GM23338 (cell line): ENCODE measurements around the gene LMAN2L. TPM values are rescaled to one million over a fixed set of nuclear protein-coding genes. Genes with fewer than 3 reads are reported as not detected.

Experiments used
- ATAC-seq: fragments of 200-7000 bp; cut with Tn5 transposase; 3 replicates; pipeline ENCODE4 v1.9.1; 2020
- DNase-seq: peaks from one replicate; pipeline ENCODE4 v3.0.0-alpha.2; 2015; ENCODE audit warnings: low spot score
- H2AFZ ChIP-seq: fragments of 200-600 bp; sonication (generic); 2 replicates; pipeline ENCODE4 v1.8.0; 2016; ENCODE audit warnings: antibody characterized with exemption, mild to moderate bottlenecking, moderate library complexity
- H3F3A ChIP-seq: fragments of 200-600 bp; sonication (generic); replicated peaks from 2 replicates; pipeline ENCODE4 v1.8.0; 2017; ENCODE audit warnings: antibody characterized with exemption, mixed run types, low read depth
- H3K27ac ChIP-seq: fragments of 200-600 bp; sonication (generic); 2 replicates; pipeline ENCODE4 v1.6.1; 2016; ENCODE audit warnings: low read depth
- H3K27me3 ChIP-seq: fragments of 200-600 bp; sonication (generic); 2 replicates; pipeline ENCODE4 v1.8.0; 2016; ENCODE audit warnings: mild to moderate bottlenecking, mixed run types, moderate library complexity; ENCODE audit not compliant: insufficient read depth
- H3K36me3 ChIP-seq: fragments of 200-600 bp; sonication (generic); 2 replicates; pipeline ENCODE4 v1.8.0; 2016; ENCODE audit warnings: mild to moderate bottlenecking; ENCODE audit not compliant: insufficient read depth
- H3K4me1 ChIP-seq: fragments of 200-600 bp; sonication (generic); 2 replicates; pipeline ENCODE4 v1.8.0; 2016; ENCODE audit warnings: mild to moderate bottlenecking, moderate library complexity; ENCODE audit not compliant: insufficient read depth
- H3K4me2 ChIP-seq: fragments of 200-600 bp; sonication (generic); 2 replicates; pipeline ENCODE4 v1.7.1; 2017; ENCODE audit warnings: mixed run types
- H3K4me3 ChIP-seq: fragments of 200-600 bp; sonication (generic); 2 replicates; pipeline ENCODE4 v1.6.1; 2016; ENCODE audit warnings: mixed run types
- H3K79me2 ChIP-seq: fragments of 200-600 bp; sonication (generic); replicated peaks from 2 replicates; pipeline ENCODE4 v1.8.0; 2017; ENCODE audit warnings: mild to moderate bottlenecking; ENCODE audit not compliant: insufficient read depth
- H3K9me2 ChIP-seq: fragments of 200-600 bp; sonication (generic); 2 replicates; pipeline ENCODE4 v1.8.0; 2017; ENCODE audit not compliant: insufficient read depth
- H4K20me1 ChIP-seq: fragments of 200-600 bp; sonication (generic); replicated peaks from 2 replicates; pipeline ENCODE4 v1.8.0; 2017; ENCODE audit warnings: mild to moderate bottlenecking; ENCODE audit not compliant: insufficient read depth
- H3K27ac Mint-ChIP-seq: 2 replicates; pipeline ENCODE4 v1.8.0; 2020; ENCODE audit warnings: inconsistent platforms, mild to moderate bottlenecking, moderate library complexity, mixed read lengths
- H3K27me3 Mint-ChIP-seq: 3 replicates; pipeline ENCODE4 v1.8.0; 2022; ENCODE audit warnings: low read depth, mild to moderate bottlenecking, moderate library complexity, mixed read lengths, inconsistent platforms; ENCODE audit not compliant: insufficient read depth, poor library complexity
- H3K36me3 Mint-ChIP-seq: 3 replicates; pipeline ENCODE4 v1.8.0; 2021; ENCODE audit warnings: low read depth, mild to moderate bottlenecking, inconsistent platforms, moderate library complexity, mixed read lengths
- H3K4me1 Mint-ChIP-seq: 3 replicates; pipeline ENCODE4 v1.8.0; 2020; ENCODE audit warnings: mild to moderate bottlenecking, inconsistent platforms, mixed read lengths
- H3K4me3 Mint-ChIP-seq: 3 replicates; pipeline ENCODE4 v1.8.0; 2021; ENCODE audit warnings: moderate library complexity, mild to moderate bottlenecking, inconsistent platforms, mixed read lengths
- H3K9me3 Mint-ChIP-seq: 3 replicates; pipeline ENCODE4 v1.8.0; 2020; ENCODE audit warnings: moderate library complexity, mild to moderate bottlenecking, inconsistent platforms, mixed read lengths
- CREB1 ChIP-seq: fragments of 250-450 bp; sonication (Bioruptor Pico); IDR thresholded peaks from 2 replicates; pipeline ENCODE4 v1.5.0; 2020; ENCODE audit warnings: low read depth, mild to moderate bottlenecking, moderate library complexity
- EZH2phosphoT487 ChIP-seq: fragments of 200-600 bp; sonication (generic); IDR thresholded peaks from one replicate; pipeline ENCODE4 v1.8.1; 2018; ENCODE audit warnings: antibody characterized with exemption; ENCODE audit not compliant: unreplicated experiment
- JUNB ChIP-seq: IDR thresholded peaks from one replicate; pipeline ENCODE4 v1.6.1; 2016; ENCODE audit warnings: antibody characterized with exemption; ENCODE audit not compliant: unreplicated experiment
- ZNF114 ChIP-seq: fragments of 250-450 bp; sonication (Bioruptor Pico); IDR thresholded peaks from 2 replicates; pipeline ENCODE4 v1.5.0; 2020; ENCODE audit warnings: mild to moderate bottlenecking, moderate library complexity
- ZNF331 ChIP-seq: fragments of 250-450 bp; sonication (Bioruptor Pico); IDR thresholded peaks from 2 replicates; pipeline ENCODE4 v1.5.0; 2020; ENCODE audit warnings: low read depth, mild to moderate bottlenecking, moderate library complexity
- polyA plus RNA-seq: library from polyadenylated mRNA; unstranded; fragments of >200 nt; fragmentation: Nextera tagmentation; extraction: Ambion mirVana; gene quantifications from 2 replicates; pipeline ENCODE4 v1.2.1, GENCODE V29; 2016
- total RNA-seq: library from RNA; depleted of rRNA; stranded (reverse); fragments of >200 nt; shearing (Covaris generic); gene quantifications from 2 replicates; pipeline ENCODE4 v1.2.3, GENCODE V29; 2014
- TF ChIP-seq, protein P1 (sequence below), 2 experiments: fragments of 200-600 bp in 1 of 2; sonication (generic) in 1 of 2; conservative IDR thresholded peaks; 2 replicates each; pipeline versions ENCODE4 v1.5.1 to v1.6.1; 2016 to 2017; ENCODE audit warnings: antibody characterized with exemption in 2 of 2, low read depth in 2 of 2, mild to moderate bottlenecking in 2 of 2, moderate library complexity in 1 of 2
- TF ChIP-seq, protein P2 (sequence below): fragments of 250-450 bp; sonication (Bioruptor Pico); IDR thresholded peaks from 2 replicates; pipeline ENCODE4 v1.5.0; 2020; ENCODE audit warnings: mild to moderate bottlenecking, moderate library complexity
- TF ChIP-seq, protein P3 (sequence below): IDR thresholded peaks from 2 replicates; pipeline ENCODE4 v1.6.1; 2016; ENCODE audit warnings: antibody characterized with exemption

LMAN2L gene
- total and polyA plus RNA-seq, 2 experiments from 2014 or later = 11.8 to 15.8 TPM

- TF ChIP-seq, protein P1, sequence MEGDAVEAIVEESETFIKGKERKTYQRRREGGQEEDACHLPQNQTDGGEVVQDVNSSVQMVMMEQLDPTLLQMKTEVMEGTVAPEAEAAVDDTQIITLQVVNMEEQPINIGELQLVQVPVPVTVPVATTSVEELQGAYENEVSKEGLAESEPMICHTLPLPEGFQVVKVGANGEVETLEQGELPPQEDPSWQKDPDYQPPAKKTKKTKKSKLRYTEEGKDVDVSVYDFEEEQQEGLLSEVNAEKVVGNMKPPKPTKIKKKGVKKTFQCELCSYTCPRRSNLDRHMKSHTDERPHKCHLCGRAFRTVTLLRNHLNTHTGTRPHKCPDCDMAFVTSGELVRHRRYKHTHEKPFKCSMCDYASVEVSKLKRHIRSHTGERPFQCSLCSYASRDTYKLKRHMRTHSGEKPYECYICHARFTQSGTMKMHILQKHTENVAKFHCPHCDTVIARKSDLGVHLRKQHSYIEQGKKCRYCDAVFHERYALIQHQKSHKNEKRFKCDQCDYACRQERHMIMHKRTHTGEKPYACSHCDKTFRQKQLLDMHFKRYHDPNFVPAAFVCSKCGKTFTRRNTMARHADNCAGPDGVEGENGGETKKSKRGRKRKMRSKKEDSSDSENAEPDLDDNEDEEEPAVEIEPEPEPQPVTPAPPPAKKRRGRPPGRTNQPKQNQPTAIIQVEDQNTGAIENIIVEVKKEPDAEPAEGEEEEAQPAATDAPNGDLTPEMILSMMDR (conservative IDR thresholded peaks at IDR 0.05; ENCODE audit: low read depth in 2 of 2) = no peak
- TF ChIP-seq ZNF114 (CRISPR knock-in tag) (no peak), EZH2phosphoT487 (no peak), JUNB (no peak)
- TF ChIP-seq, protein P2, sequence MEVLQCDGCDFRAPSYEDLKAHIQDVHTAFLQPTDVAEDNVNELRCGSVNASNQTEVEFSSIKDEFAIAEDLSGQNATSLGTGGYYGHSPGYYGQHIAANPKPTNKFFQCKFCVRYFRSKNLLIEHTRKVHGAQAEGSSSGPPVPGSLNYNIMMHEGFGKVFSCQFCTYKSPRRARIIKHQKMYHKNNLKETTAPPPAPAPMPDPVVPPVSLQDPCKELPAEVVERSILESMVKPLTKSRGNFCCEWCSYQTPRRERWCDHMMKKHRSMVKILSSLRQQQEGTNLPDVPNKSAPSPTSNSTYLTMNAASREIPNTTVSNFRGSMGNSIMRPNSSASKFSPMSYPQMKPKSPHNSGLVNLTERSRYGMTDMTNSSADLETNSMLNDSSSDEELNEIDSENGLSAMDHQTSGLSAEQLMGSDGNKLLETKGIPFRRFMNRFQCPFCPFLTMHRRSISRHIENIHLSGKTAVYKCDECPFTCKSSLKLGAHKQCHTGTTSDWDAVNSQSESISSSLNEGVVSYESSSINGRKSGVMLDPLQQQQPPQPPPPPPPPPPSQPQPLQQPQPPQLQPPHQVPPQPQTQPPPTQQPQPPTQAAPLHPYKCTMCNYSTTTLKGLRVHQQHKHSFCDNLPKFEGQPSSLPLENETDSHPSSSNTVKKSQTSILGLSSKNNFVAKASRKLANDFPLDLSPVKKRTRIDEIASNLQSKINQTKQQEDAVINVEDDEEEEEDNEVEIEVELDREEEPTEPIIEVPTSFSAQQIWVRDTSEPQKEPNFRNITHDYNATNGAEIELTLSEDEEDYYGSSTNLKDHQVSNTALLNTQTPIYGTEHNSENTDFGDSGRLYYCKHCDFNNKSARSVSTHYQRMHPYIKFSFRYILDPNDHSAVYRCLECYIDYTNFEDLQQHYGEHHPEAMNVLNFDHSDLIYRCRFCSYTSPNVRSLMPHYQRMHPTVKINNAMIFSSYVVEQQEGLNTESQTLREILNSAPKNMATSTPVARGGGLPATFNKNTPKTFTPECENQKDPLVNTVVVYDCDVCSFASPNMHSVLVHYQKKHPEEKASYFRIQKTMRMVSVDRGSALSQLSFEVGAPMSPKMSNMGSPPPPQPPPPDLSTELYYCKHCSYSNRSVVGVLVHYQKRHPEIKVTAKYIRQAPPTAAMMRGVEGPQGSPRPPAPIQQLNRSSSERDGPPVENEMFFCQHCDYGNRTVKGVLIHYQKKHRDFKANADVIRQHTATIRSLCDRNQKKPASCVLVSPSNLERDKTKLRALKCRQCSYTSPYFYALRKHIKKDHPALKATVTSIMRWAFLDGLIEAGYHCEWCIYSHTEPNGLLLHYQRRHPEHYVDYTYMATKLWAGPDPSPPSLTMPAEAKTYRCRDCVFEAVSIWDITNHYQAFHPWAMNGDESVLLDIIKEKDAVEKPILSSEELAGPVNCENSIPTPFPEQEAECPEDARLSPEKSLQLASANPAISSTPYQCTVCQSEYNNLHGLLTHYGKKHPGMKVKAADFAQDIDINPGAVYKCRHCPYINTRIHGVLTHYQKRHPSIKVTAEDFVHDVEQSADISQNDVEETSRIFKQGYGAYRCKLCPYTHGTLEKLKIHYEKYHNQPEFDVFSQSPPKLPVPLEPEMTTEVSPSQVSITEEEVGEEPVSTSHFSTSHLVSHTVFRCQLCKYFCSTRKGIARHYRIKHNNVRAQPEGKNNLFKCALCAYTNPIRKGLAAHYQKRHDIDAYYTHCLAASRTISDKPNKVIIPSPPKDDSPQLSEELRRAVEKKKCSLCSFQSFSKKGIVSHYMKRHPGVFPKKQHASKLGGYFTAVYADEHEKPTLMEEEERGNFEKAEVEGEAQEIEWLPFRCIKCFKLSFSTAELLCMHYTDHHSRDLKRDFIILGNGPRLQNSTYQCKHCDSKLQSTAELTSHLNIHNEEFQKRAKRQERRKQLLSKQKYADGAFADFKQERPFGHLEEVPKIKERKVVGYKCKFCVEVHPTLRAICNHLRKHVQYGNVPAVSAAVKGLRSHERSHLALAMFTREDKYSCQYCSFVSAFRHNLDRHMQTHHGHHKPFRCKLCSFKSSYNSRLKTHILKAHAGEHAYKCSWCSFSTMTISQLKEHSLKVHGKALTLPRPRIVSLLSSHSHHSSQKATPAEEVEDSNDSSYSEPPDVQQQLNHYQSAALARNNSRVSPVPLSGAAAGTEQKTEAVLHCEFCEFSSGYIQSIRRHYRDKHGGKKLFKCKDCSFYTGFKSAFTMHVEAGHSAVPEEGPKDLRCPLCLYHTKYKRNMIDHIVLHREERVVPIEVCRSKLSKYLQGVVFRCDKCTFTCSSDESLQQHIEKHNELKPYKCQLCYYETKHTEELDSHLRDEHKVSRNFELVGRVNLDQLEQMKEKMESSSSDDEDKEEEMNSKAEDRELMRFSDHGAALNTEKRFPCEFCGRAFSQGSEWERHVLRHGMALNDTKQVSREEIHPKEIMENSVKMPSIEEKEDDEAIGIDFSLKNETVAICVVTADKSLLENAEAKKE (CRISPR knock-in tag) = no peak
Measured at GRCh38 chr2:96727431-96727830, 12.4 kb downstream of the LMAN2L start (continued).

DNA sequence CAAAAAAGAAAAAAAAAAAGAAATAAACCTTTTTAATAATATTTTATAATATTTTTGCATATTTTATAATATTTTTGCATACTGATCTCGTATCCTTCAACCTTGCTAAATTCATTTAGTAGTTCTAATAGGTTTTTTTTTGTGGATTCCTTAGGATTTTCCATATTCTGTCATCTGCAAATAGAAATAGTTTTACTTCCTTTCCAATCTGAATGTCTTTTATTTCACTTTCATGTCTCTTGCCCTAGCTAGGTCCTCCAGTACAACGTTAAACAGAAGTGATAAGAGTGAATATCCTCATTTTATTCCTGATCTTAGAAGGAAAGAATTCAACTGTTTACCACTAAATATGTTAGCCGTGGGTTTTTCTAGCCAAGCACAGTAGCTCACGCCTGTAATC lies 13.7 kb downstream of the LMAN2L start:
- Mint-ChIP-seq H3K4me1 (no peaks in the 10 kb centered on the region), H3K4me3 (no peak overlapping the region), H3K27ac (no peak overlapping the region), H3K9me3 (no peaks in the 10 kb centered on the region; the same call in 2 of the 3 replicates), H3K36me3 (peaks cover 40% of the 10 kb centered on the region), H3K27me3 (peaks cover 2% of the 10 kb centered on the region)
- Histone ChIP-seq H3F3A (no peaks in the 10 kb centered on the region), H3K27ac (no peak overlapping the region), H3K79me2 (no peaks in the 10 kb centered on the region), H3K4me2 (no peak overlapping the region), H3K4me3 (no peak overlapping the region), H4K20me1 (peaks cover 18% of the 10 kb centered on the region), H3K4me1 (no peaks in the 10 kb centered on the region), H3K36me3 (peaks cover 23% of the 10 kb centered on the region), H3K27me3 (no peaks in the 10 kb centered on the region), H2AFZ (no peak overlapping the region), H3K9me2 (no peaks in the 10 kb centered on the region)
- DNase-seq (no peak), ATAC-seq (no peak)
- TF ChIP-seq, protein P3, sequence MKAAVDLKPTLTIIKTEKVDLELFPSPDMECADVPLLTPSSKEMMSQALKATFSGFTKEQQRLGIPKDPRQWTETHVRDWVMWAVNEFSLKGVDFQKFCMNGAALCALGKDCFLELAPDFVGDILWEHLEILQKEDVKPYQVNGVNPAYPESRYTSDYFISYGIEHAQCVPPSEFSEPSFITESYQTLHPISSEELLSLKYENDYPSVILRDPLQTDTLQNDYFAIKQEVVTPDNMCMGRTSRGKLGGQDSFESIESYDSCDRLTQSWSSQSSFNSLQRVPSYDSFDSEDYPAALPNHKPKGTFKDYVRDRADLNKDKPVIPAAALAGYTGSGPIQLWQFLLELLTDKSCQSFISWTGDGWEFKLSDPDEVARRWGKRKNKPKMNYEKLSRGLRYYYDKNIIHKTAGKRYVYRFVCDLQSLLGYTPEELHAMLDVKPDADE = no peak
- no peak for TF ChIP-seq CREB1 (CRISPR knock-in tag)
- no peak for TF ChIP-seq ZNF331 (CRISPR knock-in tag)
